ENCODE results near the gene ZXDA. TPM values are rescaled to one million over a fixed set of nuclear protein-coding genes. Genes with fewer than 3 reads are reported as not detected.
A peak's percentile ranks its signal among the peaks of the same experiment; 100 is the strongest.

ZXDA gene
- total and polyA plus RNA-seq, 11 donors: 0.53 to 6.3 (median 5.2) TPM

GRCh38 chrX:57932266-57932665 is 22.0 kb upstream of the ZXDA start:
- H3K36me3 ChIP-seq: no peaks in the 10 kb centered on the region
- DNase-seq: no peak
- H3K27me3 ChIP-seq: peaks cover 0 to 2% (median 0%) of the 10 kb centered on the region in 9 donors
- no peaks in the 10 kb centered on the region for H3K9me3 ChIP-seq
- H3K4me1 ChIP-seq: no peaks in the 10 kb centered on the region
- 12 to 40% (median 20%) methylated on average over 2 of the region's 2 CpGs for WGBS, 4 donors
- no peak overlapping the region for H3K4me3 ChIP-seq
- TF ChIP-seq CTCF (IDR thresholded peaks at IDR 0.05): no peak
- TF ChIP-seq POLR2A (IDR thresholded peaks at IDR 0.05): no peak
- intact Hi-C loops (cut with DNase I): loop anchor here in 2 of 10 donors (10.0 kb wide), 1 partner anchor 93 kb away; no protein-coding TSS in a partner anchor
- H3K27ac ChIP-seq: no peak overlapping the region
- no peak for ATAC-seq

GRCh38 chrX:57930051-57930450 is 19.8 kb upstream of the ZXDA start:
- ATAC-seq (no peak), DNase-seq (no peak)
- TF ChIP-seq CTCF (IDR thresholded peaks at IDR 0.05) (no peak), POLR2A (IDR thresholded peaks at IDR 0.05) (no peak)
- H3K27ac ChIP-seq: no peak overlapping the region
- no peaks in the 10 kb centered on the region for H3K9me3 ChIP-seq
- WGBS, 4 donors: 38 to 60% (median 51%) methylated on average over 3 of the region's 3 CpGs
- H3K4me3 ChIP-seq: no peak overlapping the region
- no peaks in the 10 kb centered on the region for H3K4me1 ChIP-seq
- intact Hi-C loops (cut with DNase I): loop anchor here in 2 of 10 donors (10.0 kb wide), 1 partner anchor 95 kb away; no protein-coding TSS in a partner anchor
- peaks cover 0 to 2% (median 0%) of the 10 kb centered on the region in 9 donors for H3K27me3 ChIP-seq
- no peaks in the 10 kb centered on the region for H3K36me3 ChIP-seq

DNA sequence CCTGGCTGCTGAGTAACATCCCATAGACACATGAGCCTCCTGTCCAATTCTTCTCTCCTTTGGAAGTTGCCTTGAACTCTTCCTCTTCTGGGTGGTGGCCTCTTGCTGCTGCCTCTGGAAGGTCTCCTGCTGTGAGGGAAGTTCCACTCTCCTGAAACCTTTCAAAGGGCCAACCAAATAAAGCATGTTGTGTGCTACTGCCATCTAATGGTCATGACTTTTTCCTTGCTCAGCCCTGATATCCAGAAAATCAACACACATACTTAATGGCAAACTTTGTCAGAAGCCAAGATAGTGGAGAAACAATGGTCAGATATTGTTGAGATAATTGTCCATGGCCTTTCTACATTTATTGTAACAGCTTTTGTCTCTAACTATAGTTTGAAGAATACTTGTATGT is 19.1 kb upstream of the ZXDA start:
- ATAC-seq: peak in 2 of 4 donors; percentile 49 to 59
- no peak overlapping the region for H3K27ac ChIP-seq

DNA sequence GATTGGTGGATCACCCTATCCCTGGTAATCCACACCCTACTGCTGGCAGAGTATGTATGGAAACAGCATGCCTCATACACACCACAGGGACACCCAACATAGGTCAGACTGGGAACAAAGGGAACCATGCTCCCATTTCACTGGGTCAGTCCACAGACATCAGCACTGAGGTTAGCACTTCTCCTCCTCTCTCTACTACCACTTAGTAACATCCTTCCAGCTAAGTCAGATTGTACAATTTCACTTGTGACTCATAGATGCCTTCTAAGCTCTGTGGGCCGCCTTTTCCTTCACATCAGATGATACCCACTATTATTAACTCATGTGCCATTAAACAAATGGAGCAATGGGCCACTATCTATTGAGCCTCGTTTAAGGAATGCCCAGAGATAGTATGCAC is 15.5 kb upstream of the ZXDA start:
- WGBS, 4 donors: 43 to 70% (median 60%) methylated on average over 2 of the region's 2 CpGs
- no peak for TF ChIP-seq CTCF (IDR thresholded peaks at IDR 0.05)
- no peak for TF ChIP-seq POLR2A (IDR thresholded peaks at IDR 0.05)
- Histone ChIP-seq H3K27ac (no peak overlapping the region), H3K4me1 (no peaks in the 10 kb centered on the region), H3K4me3 (no peak overlapping the region), H3K36me3 (no peaks in the 10 kb centered on the region), H3K9me3 (no peaks in the 10 kb centered on the region), H3K27me3 (peaks cover 0 to 8% (median 0%) of the 10 kb centered on the region in 9 donors)
- intact Hi-C loops (cut with DNase I): loop anchor here in 5 of 10 donors (5.0 to 10.0 kb wide), 4 partner anchors 89 to 341 kb away; no protein-coding TSS in a partner anchor
- ATAC-seq (no peak), DNase-seq (no peak)

More for the DNA sequence above, 19.1 kb upstream of the ZXDA start:
- TF ChIP-seq CTCF (IDR thresholded peaks at IDR 0.05) (peak in 11 of 12 donors; percentile 28 to 63 (median 46)), POLR2A (IDR thresholded peaks at IDR 0.05) (no peak)
- H3K27me3 ChIP-seq: peaks cover 0 to 2% (median 0%) of the 10 kb centered on the region in 9 donors
- no peaks in the 10 kb centered on the region for H3K36me3 ChIP-seq
- H3K4me3 ChIP-seq: no peak overlapping the region
- no peaks in the 10 kb centered on the region for H3K9me3 ChIP-seq
- no peaks in the 10 kb centered on the region for H3K4me1 ChIP-seq
- no peak for DNase-seq
- intact Hi-C loops (cut with DNase I): loop anchor here in 5 of 10 donors (5.0 to 10.0 kb wide), 4 partner anchors 92 to 345 kb away; no protein-coding TSS in a partner anchor
